GM23338 (cell line): ENCODE data around the gene ENOSF1. TPM values are rescaled to one million over a fixed set of nuclear protein-coding genes. Genes with fewer than 3 reads are reported as not detected.

Experiments
- ATAC-seq: fragments of 200-7000 bp; cut with Tn5 transposase; 3 replicates; pipeline ENCODE4 v1.9.1; 2020
- DNase-seq: peaks from one replicate; pipeline ENCODE4 v3.0.0-alpha.2; 2015; ENCODE audit warnings: low spot score
- H2AFZ ChIP-seq: fragments of 200-600 bp; sonication (generic); 2 replicates; pipeline ENCODE4 v1.8.0; 2016; ENCODE audit warnings: antibody characterized with exemption, mild to moderate bottlenecking, moderate library complexity
- H3F3A ChIP-seq: fragments of 200-600 bp; sonication (generic); replicated peaks from 2 replicates; pipeline ENCODE4 v1.8.0; 2017; ENCODE audit warnings: antibody characterized with exemption, mixed run types, low read depth
- H3K27ac ChIP-seq: fragments of 200-600 bp; sonication (generic); 2 replicates; pipeline ENCODE4 v1.6.1; 2016; ENCODE audit warnings: low read depth
- H3K27me3 ChIP-seq: fragments of 200-600 bp; sonication (generic); 2 replicates; pipeline ENCODE4 v1.8.0; 2016; ENCODE audit warnings: mild to moderate bottlenecking, mixed run types, moderate library complexity; ENCODE audit not compliant: insufficient read depth
- H3K36me3 ChIP-seq: fragments of 200-600 bp; sonication (generic); 2 replicates; pipeline ENCODE4 v1.8.0; 2016; ENCODE audit warnings: mild to moderate bottlenecking; ENCODE audit not compliant: insufficient read depth
- H3K4me1 ChIP-seq: fragments of 200-600 bp; sonication (generic); 2 replicates; pipeline ENCODE4 v1.8.0; 2016; ENCODE audit warnings: mild to moderate bottlenecking, moderate library complexity; ENCODE audit not compliant: insufficient read depth
- H3K4me2 ChIP-seq: fragments of 200-600 bp; sonication (generic); 2 replicates; pipeline ENCODE4 v1.7.1; 2017; ENCODE audit warnings: mixed run types
- H3K4me3 ChIP-seq: fragments of 200-600 bp; sonication (generic); 2 replicates; pipeline ENCODE4 v1.6.1; 2016; ENCODE audit warnings: mixed run types
- H3K79me2 ChIP-seq: fragments of 200-600 bp; sonication (generic); replicated peaks from 2 replicates; pipeline ENCODE4 v1.8.0; 2017; ENCODE audit warnings: mild to moderate bottlenecking; ENCODE audit not compliant: insufficient read depth
- H3K9me2 ChIP-seq: fragments of 200-600 bp; sonication (generic); 2 replicates; pipeline ENCODE4 v1.8.0; 2017; ENCODE audit not compliant: insufficient read depth
- H4K20me1 ChIP-seq: fragments of 200-600 bp; sonication (generic); replicated peaks from 2 replicates; pipeline ENCODE4 v1.8.0; 2017; ENCODE audit warnings: mild to moderate bottlenecking; ENCODE audit not compliant: insufficient read depth
- H3K27ac Mint-ChIP-seq: 2 replicates; pipeline ENCODE4 v1.8.0; 2020; ENCODE audit warnings: inconsistent platforms, mild to moderate bottlenecking, moderate library complexity, mixed read lengths
- H3K27me3 Mint-ChIP-seq: 3 replicates; pipeline ENCODE4 v1.8.0; 2022; ENCODE audit warnings: low read depth, mild to moderate bottlenecking, moderate library complexity, mixed read lengths, inconsistent platforms; ENCODE audit not compliant: insufficient read depth, poor library complexity
- H3K36me3 Mint-ChIP-seq: 3 replicates; pipeline ENCODE4 v1.8.0; 2021; ENCODE audit warnings: low read depth, mild to moderate bottlenecking, inconsistent platforms, moderate library complexity, mixed read lengths
- H3K4me1 Mint-ChIP-seq: 3 replicates; pipeline ENCODE4 v1.8.0; 2020; ENCODE audit warnings: mild to moderate bottlenecking, inconsistent platforms, mixed read lengths
- H3K4me3 Mint-ChIP-seq: 3 replicates; pipeline ENCODE4 v1.8.0; 2021; ENCODE audit warnings: moderate library complexity, mild to moderate bottlenecking, inconsistent platforms, mixed read lengths
- H3K9me3 Mint-ChIP-seq: 3 replicates; pipeline ENCODE4 v1.8.0; 2020; ENCODE audit warnings: moderate library complexity, mild to moderate bottlenecking, inconsistent platforms, mixed read lengths
- EZH2 ChIP-seq: fragments of 200-600 bp; sonication (generic); IDR thresholded peaks from one replicate; pipeline ENCODE4 v1.8.0; 2017; ENCODE audit warnings: antibody characterized with exemption, mild to moderate bottlenecking, low read depth; ENCODE audit not compliant: unreplicated experiment
- EZH2phosphoT487 ChIP-seq: fragments of 200-600 bp; sonication (generic); IDR thresholded peaks from one replicate; pipeline ENCODE4 v1.8.1; 2018; ENCODE audit warnings: antibody characterized with exemption; ENCODE audit not compliant: unreplicated experiment
- JUNB ChIP-seq: IDR thresholded peaks from one replicate; pipeline ENCODE4 v1.6.1; 2016; ENCODE audit warnings: antibody characterized with exemption; ENCODE audit not compliant: unreplicated experiment
- STAT1 ChIP-seq: IDR thresholded peaks from one replicate; pipeline ENCODE4 v1.6.1; 2016; ENCODE audit warnings: antibody characterized with exemption; ENCODE audit not compliant: unreplicated experiment
- ZNF114 ChIP-seq: fragments of 250-450 bp; sonication (Bioruptor Pico); IDR thresholded peaks from 2 replicates; pipeline ENCODE4 v1.5.0; 2020; ENCODE audit warnings: mild to moderate bottlenecking, moderate library complexity
- ZNF331 ChIP-seq: fragments of 250-450 bp; sonication (Bioruptor Pico); IDR thresholded peaks from 2 replicates; pipeline ENCODE4 v1.5.0; 2020; ENCODE audit warnings: low read depth, mild to moderate bottlenecking, moderate library complexity
- polyA plus RNA-seq: library from polyadenylated mRNA; unstranded; fragments of >200 nt; fragmentation: Nextera tagmentation; extraction: Ambion mirVana; gene quantifications from 2 replicates; pipeline ENCODE4 v1.2.1, GENCODE V29; 2016
- total RNA-seq: library from RNA; depleted of rRNA; stranded (reverse); fragments of >200 nt; shearing (Covaris generic); gene quantifications from 2 replicates; pipeline ENCODE4 v1.2.3, GENCODE V29; 2014
- TF ChIP-seq, protein P1 (sequence below), 2 experiments: fragments of 200-600 bp in 1 of 2; sonication (generic) in 1 of 2; conservative IDR thresholded peaks; 2 replicates each; pipeline versions ENCODE4 v1.5.1 to v1.6.1; 2016 to 2017; ENCODE audit warnings: antibody characterized with exemption in 2 of 2, low read depth in 2 of 2, mild to moderate bottlenecking in 2 of 2, moderate library complexity in 1 of 2
- TF ChIP-seq, protein P2 (sequence below): fragments of 250-450 bp; sonication (Bioruptor Pico); IDR thresholded peaks from 2 replicates; pipeline ENCODE4 v1.5.0; 2020; ENCODE audit warnings: mild to moderate bottlenecking, moderate library complexity

ENOSF1 gene
- total and polyA plus RNA-seq, 2 experiments from 2014 or later = 30.1 to 36.4 TPM

DNA sequence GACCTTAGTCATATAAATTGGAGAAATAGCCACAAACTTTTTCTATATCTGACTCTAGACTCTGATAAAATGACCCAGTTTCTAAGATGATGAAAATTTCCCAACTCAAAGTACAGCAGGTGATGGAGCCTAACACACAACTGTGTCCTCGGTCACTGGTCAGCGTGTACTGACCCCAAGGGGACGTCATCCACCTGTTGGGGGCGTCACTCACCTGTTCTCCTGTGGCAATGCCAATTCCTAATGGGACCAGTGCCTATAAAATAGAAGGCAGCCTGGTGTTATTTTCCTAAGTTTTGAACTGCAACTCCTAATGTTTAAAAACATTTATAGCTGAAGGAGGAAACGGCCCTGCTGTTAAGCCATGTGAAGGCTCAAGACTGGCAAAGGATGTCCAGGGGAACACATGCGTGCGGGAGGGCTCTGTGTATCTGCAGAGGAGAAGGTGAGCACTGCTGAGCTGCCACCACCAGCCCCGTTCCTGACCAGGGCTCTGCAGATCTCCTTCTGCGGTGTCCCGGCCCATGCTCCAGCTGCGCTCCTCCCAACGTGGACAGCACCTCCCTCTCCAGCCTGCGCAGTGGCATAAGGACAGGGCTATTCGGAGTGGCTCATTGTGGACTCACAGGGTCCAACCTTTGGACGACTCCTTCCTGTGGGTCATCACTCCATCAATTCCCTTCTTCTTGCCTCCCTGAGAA, 33.8 kb downstream of the ENOSF1 start:
- H3F3A ChIP-seq = no peaks in the 10 kb centered on the region
- no peak overlapping the region for H3K27ac ChIP-seq
- TF ChIP-seq, protein P1, sequence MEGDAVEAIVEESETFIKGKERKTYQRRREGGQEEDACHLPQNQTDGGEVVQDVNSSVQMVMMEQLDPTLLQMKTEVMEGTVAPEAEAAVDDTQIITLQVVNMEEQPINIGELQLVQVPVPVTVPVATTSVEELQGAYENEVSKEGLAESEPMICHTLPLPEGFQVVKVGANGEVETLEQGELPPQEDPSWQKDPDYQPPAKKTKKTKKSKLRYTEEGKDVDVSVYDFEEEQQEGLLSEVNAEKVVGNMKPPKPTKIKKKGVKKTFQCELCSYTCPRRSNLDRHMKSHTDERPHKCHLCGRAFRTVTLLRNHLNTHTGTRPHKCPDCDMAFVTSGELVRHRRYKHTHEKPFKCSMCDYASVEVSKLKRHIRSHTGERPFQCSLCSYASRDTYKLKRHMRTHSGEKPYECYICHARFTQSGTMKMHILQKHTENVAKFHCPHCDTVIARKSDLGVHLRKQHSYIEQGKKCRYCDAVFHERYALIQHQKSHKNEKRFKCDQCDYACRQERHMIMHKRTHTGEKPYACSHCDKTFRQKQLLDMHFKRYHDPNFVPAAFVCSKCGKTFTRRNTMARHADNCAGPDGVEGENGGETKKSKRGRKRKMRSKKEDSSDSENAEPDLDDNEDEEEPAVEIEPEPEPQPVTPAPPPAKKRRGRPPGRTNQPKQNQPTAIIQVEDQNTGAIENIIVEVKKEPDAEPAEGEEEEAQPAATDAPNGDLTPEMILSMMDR (conservative IDR thresholded peaks at IDR 0.05; ENCODE audit: low read depth in 2 of 2) = peak; percentile 45 to 66
- no peak for TF ChIP-seq EZH2phosphoT487
- no peaks in the 10 kb centered on the region for H3K27me3 ChIP-seq
- H3K9me2 ChIP-seq = no peaks in the 10 kb centered on the region
- Mint-ChIP-seq H3K36me3 (peaks cover 84% of the 10 kb centered on the region), H3K4me1 (peaks cover 7% of the 10 kb centered on the region; the same call in 2 of the 3 replicates), H3K4me3 (no peak overlapping the region), H3K9me3 (no peaks in the 10 kb centered on the region), H3K27me3 (peaks cover 21% of the 10 kb centered on the region), H3K27ac (no peak overlapping the region)
- no peak overlapping the region for H2AFZ ChIP-seq
- no peak overlapping the region for H3K4me3 ChIP-seq
- ATAC-seq (peak; percentile 43), DNase-seq (no peak)
- H3K4me2 ChIP-seq = no peak overlapping the region
- H3K4me1 ChIP-seq = no peaks in the 10 kb centered on the region
- no peaks in the 10 kb centered on the region; the same call in 1 of the 2 replicates for H4K20me1 ChIP-seq
- H3K79me2 ChIP-seq = no peaks in the 10 kb centered on the region
- H3K36me3 ChIP-seq = peaks cover 27% of the 10 kb centered on the region

DNA sequence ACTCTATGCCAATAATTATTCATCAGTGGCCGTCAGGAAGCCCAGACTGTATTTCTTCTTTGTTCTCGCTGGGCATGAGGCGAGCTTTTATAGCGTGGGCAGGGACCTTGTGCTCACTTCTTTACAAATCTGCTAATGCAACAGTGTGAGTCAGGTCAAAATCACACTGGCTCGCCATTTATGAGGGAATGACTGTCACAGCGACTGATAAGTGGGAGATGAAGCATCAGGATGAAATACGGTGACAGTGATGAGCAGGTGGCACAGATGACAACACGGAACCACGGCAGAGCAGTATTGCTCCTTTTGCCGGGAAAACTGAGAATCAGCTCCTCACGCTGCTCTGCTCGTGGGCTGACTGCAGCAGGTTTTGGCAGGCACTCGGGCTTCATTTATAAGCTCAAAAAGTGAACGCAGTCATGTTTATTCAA, 34.5 kb downstream of the ENOSF1 start:
- Histone ChIP-seq H3K9me2 (no peaks in the 10 kb centered on the region), H3K4me1 (no peaks in the 10 kb centered on the region), H3K4me3 (no peak overlapping the region), H3K36me3 (peaks cover 33% of the 10 kb centered on the region), H3K27ac (no peak overlapping the region), H4K20me1 (no peaks in the 10 kb centered on the region; the same call in 1 of the 2 replicates), H3F3A (no peaks in the 10 kb centered on the region), H3K4me2 (no peak overlapping the region), H2AFZ (no peak overlapping the region), H3K27me3 (no peaks in the 10 kb centered on the region), H3K79me2 (no peaks in the 10 kb centered on the region)
- no peaks in the 10 kb centered on the region for H3K9me3 Mint-ChIP-seq
- peaks cover 80% of the 10 kb centered on the region for H3K36me3 Mint-ChIP-seq
- ATAC-seq = no peak
- DNase-seq = no peak
- H3K27ac Mint-ChIP-seq = no peak overlapping the region
- peaks cover 7% of the 10 kb centered on the region; the same call in 2 of the 3 replicates for H3K4me1 Mint-ChIP-seq
- no peak overlapping the region for H3K4me3 Mint-ChIP-seq
- peaks cover 21% of the 10 kb centered on the region for H3K27me3 Mint-ChIP-seq
- no peak for TF ChIP-seq ZNF114 (CRISPR knock-in tag)
- TF ChIP-seq EZH2phosphoT487 = no peak
- no peak for TF ChIP-seq JUNB
- TF ChIP-seq, protein P2, sequence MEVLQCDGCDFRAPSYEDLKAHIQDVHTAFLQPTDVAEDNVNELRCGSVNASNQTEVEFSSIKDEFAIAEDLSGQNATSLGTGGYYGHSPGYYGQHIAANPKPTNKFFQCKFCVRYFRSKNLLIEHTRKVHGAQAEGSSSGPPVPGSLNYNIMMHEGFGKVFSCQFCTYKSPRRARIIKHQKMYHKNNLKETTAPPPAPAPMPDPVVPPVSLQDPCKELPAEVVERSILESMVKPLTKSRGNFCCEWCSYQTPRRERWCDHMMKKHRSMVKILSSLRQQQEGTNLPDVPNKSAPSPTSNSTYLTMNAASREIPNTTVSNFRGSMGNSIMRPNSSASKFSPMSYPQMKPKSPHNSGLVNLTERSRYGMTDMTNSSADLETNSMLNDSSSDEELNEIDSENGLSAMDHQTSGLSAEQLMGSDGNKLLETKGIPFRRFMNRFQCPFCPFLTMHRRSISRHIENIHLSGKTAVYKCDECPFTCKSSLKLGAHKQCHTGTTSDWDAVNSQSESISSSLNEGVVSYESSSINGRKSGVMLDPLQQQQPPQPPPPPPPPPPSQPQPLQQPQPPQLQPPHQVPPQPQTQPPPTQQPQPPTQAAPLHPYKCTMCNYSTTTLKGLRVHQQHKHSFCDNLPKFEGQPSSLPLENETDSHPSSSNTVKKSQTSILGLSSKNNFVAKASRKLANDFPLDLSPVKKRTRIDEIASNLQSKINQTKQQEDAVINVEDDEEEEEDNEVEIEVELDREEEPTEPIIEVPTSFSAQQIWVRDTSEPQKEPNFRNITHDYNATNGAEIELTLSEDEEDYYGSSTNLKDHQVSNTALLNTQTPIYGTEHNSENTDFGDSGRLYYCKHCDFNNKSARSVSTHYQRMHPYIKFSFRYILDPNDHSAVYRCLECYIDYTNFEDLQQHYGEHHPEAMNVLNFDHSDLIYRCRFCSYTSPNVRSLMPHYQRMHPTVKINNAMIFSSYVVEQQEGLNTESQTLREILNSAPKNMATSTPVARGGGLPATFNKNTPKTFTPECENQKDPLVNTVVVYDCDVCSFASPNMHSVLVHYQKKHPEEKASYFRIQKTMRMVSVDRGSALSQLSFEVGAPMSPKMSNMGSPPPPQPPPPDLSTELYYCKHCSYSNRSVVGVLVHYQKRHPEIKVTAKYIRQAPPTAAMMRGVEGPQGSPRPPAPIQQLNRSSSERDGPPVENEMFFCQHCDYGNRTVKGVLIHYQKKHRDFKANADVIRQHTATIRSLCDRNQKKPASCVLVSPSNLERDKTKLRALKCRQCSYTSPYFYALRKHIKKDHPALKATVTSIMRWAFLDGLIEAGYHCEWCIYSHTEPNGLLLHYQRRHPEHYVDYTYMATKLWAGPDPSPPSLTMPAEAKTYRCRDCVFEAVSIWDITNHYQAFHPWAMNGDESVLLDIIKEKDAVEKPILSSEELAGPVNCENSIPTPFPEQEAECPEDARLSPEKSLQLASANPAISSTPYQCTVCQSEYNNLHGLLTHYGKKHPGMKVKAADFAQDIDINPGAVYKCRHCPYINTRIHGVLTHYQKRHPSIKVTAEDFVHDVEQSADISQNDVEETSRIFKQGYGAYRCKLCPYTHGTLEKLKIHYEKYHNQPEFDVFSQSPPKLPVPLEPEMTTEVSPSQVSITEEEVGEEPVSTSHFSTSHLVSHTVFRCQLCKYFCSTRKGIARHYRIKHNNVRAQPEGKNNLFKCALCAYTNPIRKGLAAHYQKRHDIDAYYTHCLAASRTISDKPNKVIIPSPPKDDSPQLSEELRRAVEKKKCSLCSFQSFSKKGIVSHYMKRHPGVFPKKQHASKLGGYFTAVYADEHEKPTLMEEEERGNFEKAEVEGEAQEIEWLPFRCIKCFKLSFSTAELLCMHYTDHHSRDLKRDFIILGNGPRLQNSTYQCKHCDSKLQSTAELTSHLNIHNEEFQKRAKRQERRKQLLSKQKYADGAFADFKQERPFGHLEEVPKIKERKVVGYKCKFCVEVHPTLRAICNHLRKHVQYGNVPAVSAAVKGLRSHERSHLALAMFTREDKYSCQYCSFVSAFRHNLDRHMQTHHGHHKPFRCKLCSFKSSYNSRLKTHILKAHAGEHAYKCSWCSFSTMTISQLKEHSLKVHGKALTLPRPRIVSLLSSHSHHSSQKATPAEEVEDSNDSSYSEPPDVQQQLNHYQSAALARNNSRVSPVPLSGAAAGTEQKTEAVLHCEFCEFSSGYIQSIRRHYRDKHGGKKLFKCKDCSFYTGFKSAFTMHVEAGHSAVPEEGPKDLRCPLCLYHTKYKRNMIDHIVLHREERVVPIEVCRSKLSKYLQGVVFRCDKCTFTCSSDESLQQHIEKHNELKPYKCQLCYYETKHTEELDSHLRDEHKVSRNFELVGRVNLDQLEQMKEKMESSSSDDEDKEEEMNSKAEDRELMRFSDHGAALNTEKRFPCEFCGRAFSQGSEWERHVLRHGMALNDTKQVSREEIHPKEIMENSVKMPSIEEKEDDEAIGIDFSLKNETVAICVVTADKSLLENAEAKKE (CRISPR knock-in tag) = no peak
- TF ChIP-seq EZH2 = no peak
- TF ChIP-seq ZNF331 (CRISPR knock-in tag) = no peak
- TF ChIP-seq STAT1 = no peak
- TF ChIP-seq, protein P1 (conservative IDR thresholded peaks at IDR 0.05; ENCODE audit: low read depth in 2 of 2) = no peak
